DMS153 (cell line): ENCODE measurements around the gene C1orf21.
A peak's percentile ranks its signal among the peaks of the same experiment; 100 is the strongest.

Source experiments
- DNase-seq: peaks from one replicate; lab custom pipeline; 2025; lab: John Stamatoyannopoulos, UW

C1orf21 gene

DNA sequence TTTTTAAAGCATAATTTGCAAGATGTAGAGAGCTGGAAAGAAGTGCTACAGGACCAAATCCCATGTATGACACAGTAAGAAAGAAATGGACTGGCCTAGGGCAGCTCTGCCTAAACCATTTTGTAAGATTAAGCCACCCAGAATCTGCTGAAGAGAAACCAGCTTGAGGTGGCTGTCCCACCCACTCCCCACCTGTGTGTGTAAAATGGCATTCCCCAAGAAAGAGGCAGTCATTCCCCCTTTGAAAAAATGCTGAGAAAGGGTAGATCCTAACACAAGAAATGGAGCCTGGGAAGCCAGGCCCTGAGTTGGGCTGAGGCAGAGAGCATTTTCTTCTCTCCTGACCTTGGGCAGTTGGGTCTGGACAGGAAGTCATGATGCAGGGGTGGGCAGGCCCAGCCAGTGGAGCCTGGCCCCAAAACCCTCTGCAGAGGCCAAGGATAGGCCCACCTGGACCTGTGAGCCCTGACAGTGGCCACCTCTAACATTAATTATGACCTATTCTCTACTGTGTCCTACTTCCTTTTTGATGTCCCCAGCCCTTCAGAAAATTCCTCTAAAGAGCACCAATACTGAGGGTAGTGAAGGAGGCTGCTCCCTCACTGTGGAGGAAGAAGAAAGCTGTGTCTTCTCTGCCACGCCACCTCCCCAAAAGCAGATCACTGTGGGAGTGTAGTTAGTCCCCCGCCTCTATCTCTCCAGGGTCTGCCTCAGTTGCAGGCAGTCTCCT, 273.8 kb downstream of the C1orf21 start:
- DNase-seq: no peak

DNA sequence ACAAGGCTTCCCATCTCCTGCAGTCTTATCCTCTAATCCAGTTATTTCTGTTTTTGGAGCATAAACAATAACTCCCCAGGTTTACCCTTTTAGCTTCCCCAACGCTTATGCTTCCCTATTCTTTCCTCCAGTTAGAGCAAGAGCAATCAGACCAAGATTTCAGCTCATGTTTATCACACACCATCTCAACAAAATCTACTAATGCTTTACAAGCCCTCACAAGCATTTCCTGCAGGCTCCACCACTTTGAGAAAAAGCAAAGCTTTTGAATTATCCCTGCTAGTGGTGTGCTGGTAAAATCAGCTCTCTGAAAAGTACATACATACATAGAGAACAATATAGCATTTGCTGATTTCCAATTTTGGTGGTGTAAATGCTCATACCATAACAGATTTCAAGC, 275.0 kb downstream of the C1orf21 start:
- no peak for DNase-seq

DNA sequence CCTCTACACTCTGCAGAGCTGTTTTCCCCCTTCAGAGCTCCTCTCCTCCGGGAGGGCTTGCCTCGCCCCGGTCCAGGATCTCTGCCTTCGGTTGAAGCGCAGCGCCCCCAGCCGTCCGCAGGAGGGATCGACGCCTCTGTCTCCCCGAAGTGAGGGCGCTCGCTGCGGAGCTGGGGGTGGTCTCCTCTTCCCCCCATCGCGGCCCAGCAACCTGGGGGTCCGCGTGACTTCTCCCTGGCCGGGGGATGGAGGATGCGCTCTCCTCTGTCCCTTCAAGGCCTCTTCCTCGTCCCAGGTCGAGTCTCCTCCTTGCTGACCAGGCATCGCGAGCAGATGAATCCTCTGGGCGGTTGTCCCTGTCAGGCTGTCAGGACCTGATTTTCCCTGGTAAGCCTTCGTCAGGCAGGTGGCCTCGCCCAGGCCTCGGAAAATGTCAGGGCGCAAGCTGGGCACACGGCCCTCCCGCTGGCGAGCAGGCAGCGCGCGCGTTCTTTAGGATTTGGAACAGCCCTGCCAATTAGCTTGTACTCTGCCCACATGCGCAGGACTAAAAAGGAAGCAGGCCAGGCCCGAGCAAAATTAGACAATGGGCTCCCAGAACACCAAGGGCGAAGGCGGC, 277.3 kb downstream of the C1orf21 start:
- DNase-seq: peak; percentile 34

DNA sequence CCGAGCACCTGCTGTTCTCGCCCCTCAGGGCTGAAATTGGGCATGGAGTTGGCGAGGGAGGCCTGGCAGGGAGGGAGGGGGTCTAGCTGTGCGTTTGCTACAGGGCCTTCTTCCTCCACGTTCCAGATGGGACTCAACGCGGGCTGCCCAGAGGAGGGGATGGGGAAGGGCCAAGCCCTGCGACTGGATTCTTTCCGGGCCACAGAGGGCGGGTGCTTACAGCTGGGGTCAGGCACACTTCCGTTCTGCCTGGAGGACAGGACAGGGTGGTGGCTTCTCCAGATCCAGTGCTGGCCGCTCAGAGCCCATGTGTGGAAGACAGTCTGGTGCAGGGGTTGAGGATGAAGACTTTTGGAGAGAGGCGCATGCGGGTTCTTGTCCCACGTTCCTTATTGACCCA, 277.8 kb downstream of the C1orf21 start:
- no peak for DNase-seq

DNA sequence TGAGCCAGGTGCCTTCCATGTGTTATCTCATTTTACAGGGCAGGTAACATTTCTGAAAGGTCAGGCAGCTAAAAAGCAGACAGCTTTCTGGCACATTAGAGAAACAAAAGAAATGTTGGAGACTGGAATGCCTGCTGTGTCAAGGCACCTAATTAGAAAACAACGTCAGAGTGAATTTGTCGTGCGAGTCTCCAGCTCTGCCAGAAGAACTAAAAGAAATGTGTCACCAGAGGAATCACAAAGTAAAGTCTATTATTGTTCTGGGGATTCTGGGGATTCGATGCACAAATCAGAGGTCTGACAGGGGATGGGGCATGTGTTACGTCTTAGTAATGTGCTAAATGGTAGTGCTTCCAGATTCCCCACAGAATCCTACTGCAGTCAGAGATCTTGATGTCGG, 278.5 kb downstream of the C1orf21 start:
- no peak for DNase-seq

DNA sequence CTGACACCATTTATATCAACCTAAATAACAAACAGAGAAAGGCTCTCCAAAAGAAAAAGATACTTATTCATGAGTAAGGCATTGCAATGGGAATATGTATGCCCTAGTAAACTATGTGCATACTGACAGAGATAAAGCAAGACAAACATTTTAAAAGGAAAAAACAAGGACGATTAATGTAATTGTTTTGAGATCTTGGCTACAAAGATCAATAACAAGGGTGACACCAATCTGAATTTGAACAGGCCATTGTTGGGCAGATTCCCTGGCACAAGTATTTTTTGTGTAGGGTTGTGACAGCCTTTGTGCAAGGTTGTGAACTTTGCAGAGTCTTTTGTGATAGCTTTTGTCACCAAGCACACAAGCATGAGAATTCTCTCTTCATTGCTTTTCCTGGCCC, 282.6 kb downstream of the C1orf21 start:
- DNase-seq: no peak

DNA sequence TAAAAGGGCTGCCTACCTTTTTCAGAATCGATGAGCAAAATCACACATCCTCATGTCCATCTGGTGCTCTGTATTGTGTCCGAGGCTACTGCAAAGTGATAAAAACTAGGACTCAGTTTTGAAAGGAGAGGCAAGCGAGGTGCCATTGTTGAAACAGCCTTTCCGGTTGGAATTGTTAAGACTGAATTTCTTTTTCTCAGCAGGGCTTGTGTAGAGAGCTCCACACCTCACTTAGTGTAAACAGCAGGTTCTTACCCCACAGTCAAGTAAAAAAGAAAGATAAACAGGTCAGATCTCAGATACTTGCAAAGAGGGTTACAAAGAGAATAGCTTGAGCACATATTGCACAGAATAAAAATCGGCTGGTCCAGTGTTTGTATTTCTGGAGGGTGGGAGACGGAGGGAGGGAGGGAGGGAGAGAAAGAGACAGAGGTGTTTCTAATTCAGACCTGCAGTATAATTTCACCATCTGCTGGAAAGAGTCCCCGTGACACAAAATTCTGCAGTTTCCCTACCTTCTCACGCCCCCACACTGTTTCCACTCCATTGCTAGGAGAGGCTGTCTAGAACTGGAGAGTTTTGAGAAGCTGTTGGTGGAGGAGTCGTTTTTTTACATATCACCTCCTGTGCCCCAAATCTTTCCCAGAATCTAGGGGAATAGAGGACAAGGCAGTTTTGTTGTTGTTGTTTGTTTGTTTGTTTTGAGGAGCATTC, 285.3 kb downstream of the C1orf21 start:
- no peak for DNase-seq

DNA sequence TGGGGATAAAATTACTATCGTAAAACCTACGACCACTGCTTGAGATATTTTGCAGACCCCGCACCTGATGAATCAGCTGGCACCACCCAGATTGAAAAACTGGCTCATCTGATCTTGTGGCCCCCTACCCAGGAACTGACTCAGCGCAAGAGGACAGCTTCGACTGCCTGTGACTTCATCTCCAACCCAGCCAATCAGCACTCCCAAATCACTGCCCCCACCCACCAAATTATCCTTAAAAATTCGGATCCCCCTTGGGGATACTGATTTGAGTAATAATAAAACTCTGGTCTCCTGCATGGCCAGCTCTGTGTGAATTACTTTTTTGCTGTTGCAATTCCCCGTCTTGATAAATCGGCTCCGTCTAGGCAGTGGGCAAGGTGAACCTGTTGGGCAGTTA, 286.5 kb downstream of the C1orf21 start:
- no peak for DNase-seq

DNA sequence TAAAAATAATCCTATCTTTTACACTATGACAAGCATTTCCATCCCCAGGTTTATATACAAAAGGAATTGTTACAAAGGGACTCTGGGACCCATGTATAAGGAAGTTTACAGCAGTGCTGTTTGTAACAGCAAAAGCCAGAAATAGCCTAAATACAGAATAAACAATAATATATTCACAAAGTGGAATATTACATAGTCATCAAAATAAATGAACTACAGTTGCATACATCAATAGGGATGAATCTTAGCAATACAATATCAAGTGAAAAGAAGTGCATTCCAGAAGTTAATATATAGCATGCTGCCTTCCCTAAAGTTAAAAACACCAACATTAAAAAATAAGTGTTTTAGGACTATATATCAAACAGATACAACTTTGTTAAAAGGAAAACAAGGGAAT, 290.5 kb downstream of the C1orf21 start:
- no peak for DNase-seq
